Neural cell (in vitro differentiated cells): ENCODE results near the gene GAS1. TPM values are rescaled to one million over a fixed set of nuclear protein-coding genes. Genes with fewer than 3 reads are reported as not detected.

ENCODE experiments used
- H2AFZ ChIP-seq: fragments of 200-600, 300-800 bp; sonication (generic), shearing (Covaris generic); 2 replicates; pipeline ENCODE4 v1.6.0; 2014; ENCODE audit warnings: low read depth, mild to moderate bottlenecking, antibody characterized with exemption, low read length, moderate library complexity
- H3F3A ChIP-seq: fragments of 200-600 bp; shearing (Covaris generic); 2 replicates; pipeline ENCODE4 v1.6.1; 2016; ENCODE audit warnings: mild to moderate bottlenecking, moderate library complexity, mixed read lengths, antibody characterized with exemption, low read length; ENCODE audit not compliant: insufficient read depth, poor library complexity, severe bottlenecking
- H3K27ac ChIP-seq: fragments of 200-600, 300-800 bp; sonication (generic), shearing (Covaris generic); 2 replicates; pipeline ENCODE4 v1.5.1; 2014; ENCODE audit warnings: mild to moderate bottlenecking, low read length, moderate library complexity
- H3K27me3 ChIP-seq: fragments of 300-800, 200-600 bp; sonication (generic), shearing (Covaris generic); 2 replicates; pipeline ENCODE4 v1.6.0; 2014; ENCODE audit warnings: mild to moderate bottlenecking, low read depth, low read length, moderate library complexity; ENCODE audit not compliant: insufficient read depth
- H3K36me3 ChIP-seq: fragments of 300-800, 200-600 bp; sonication (generic), shearing (Covaris generic); 2 replicates; pipeline ENCODE4 v1.5.1; 2014; ENCODE audit warnings: mild to moderate bottlenecking, antibody characterized with exemption, low read length, moderate library complexity; ENCODE audit not compliant: insufficient read depth
- H3K4me2 ChIP-seq: fragments of 300-800, 200-600 bp; sonication (generic), shearing (Covaris generic); 2 replicates; pipeline ENCODE4 v1.6.0; 2014; ENCODE audit warnings: mild to moderate bottlenecking, low read length
- H3K4me3 ChIP-seq: fragments of 300-800, 200-600 bp; sonication (generic), shearing (Covaris generic); 2 replicates; pipeline ENCODE4 v1.5.1; 2014; ENCODE audit warnings: mild to moderate bottlenecking, low read length, moderate library complexity
- H3K79me2 ChIP-seq: fragments of 200-600 bp; shearing (Covaris generic); replicated peaks from 2 replicates; pipeline ENCODE4 v1.6.0; 2014; ENCODE audit warnings: mild to moderate bottlenecking, low read length, moderate library complexity; ENCODE audit not compliant: insufficient read depth
- H3K9ac ChIP-seq: fragments of 300-800, 200-600 bp; sonication (generic), shearing (Covaris generic); 2 replicates; pipeline ENCODE4 v1.6.1; 2016; ENCODE audit warnings: mild to moderate bottlenecking, low read length, mixed read lengths
- H3K9me2 ChIP-seq: fragments of 200-600 bp; shearing (Covaris generic); 2 replicates; pipeline ENCODE4 v1.6.1; 2016; ENCODE audit warnings: mild to moderate bottlenecking, low read length, mixed read lengths; ENCODE audit not compliant: insufficient read depth
- H3K9me3 ChIP-seq: fragments of 200-600, 300-800 bp; sonication (generic), shearing (Covaris generic); 2 replicates; pipeline ENCODE4 v1.6.1; 2016; ENCODE audit warnings: mild to moderate bottlenecking, mixed run types, low read length, moderate library complexity, mixed read lengths
- H4K20me1 ChIP-seq: fragments of 200-600 bp; shearing (Covaris generic); 2 replicates; pipeline ENCODE4 v1.6.1; 2016; ENCODE audit warnings: mild to moderate bottlenecking, mixed run types; ENCODE audit not compliant: insufficient read depth
- EP300 ChIP-seq: fragments of 450-650 bp; conservative IDR thresholded peaks from 2 replicates; pipeline ENCODE4 v1.6.1; 2014; ENCODE audit warnings: antibody characterized with exemption, mild to moderate bottlenecking, moderate library complexity; ENCODE audit not compliant: poor library complexity, severe bottlenecking
- EZH2 ChIP-seq: fragments of 200-600, 300-800 bp; shearing (Covaris generic), sonication (generic); IDR thresholded peaks from 2 replicates; pipeline ENCODE4 v1.6.1; 2014; ENCODE audit warnings: antibody characterized with exemption, low read length, borderline replicate concordance, mild to moderate bottlenecking; ENCODE audit not compliant: insufficient read depth, poor library complexity, severe bottlenecking
- MXI1 ChIP-seq: fragments of 450-650 bp; conservative IDR thresholded peaks from 2 replicates; pipeline ENCODE4 v1.6.1; 2014; ENCODE audit warnings: antibody characterized with exemption, mild to moderate bottlenecking; ENCODE audit not compliant: poor library complexity, severe bottlenecking
- POLR2AphosphoS5 ChIP-seq: IDR thresholded peaks from 2 replicates; pipeline ENCODE4 v1.6.1; 2012
- RAD21 ChIP-seq: fragments of 450-650 bp; conservative IDR thresholded peaks from 2 replicates; pipeline ENCODE4 v1.6.1; 2014; ENCODE audit warnings: antibody characterized with exemption, mild to moderate bottlenecking, moderate library complexity
- SMC3 ChIP-seq: fragments of 450-650 bp; conservative IDR thresholded peaks from 2 replicates; pipeline ENCODE4 v1.6.1; 2014; ENCODE audit warnings: antibody characterized with exemption, mild to moderate bottlenecking, moderate library complexity; ENCODE audit not compliant: poor library complexity
- TAF1 ChIP-seq: IDR thresholded peaks from 2 replicates; pipeline ENCODE4 v1.6.1; 2012; ENCODE audit warnings: low read depth
- polyA plus RNA-seq: library from polyadenylated mRNA; depleted of rRNA; stranded (reverse); fragments of >200 nt; gene quantifications from 2 replicates; pipeline ENCODE4 v1.2.3, GENCODE V29; 2014
- TF ChIP-seq, protein P1 (sequence below): IDR thresholded peaks from 2 replicates; pipeline ENCODE4 v1.6.1; 2012; ENCODE audit warnings: borderline replicate concordance
- TF ChIP-seq, protein P2 (sequence below): fragments of 450-650 bp; IDR thresholded peaks from 2 replicates; pipeline ENCODE4 v1.5.1; 2014; ENCODE audit warnings: antibody characterized with exemption, mild to moderate bottlenecking, moderate library complexity; ENCODE audit not compliant: poor library complexity, severe bottlenecking

The GAS1 gene
- polyA plus RNA-seq, 1 donor from 2014 or later = 1.4 TPM

DNA sequence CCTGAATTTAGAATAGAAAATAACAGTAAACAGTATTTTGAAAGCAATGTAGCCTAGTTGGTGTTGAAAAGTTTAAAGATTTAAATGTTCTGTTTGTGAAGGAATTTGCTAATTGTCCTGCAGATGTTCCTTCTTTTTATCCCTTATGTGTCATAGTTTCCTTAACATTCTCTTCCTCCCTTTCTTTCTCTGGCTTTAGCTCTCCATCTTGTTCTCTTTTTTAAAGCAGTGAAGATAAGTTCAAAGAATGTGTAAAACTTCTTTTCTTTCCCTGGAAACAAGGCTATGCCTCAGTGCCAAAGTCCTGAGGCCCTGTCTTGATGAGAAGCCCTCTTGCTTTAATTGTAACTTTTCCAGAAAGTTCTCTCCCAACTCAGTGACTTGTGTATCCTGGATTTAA lies 24.4 kb upstream of the GAS1 start:
- no peaks in the 10 kb centered on the region for H3K9me2 ChIP-seq
- no peaks in the 10 kb centered on the region for H3K36me3 ChIP-seq
- no peak overlapping the region for H3K27ac ChIP-seq
- no peak overlapping the region for H2AFZ ChIP-seq
- TF ChIP-seq EP300 = no peak
- no peak for TF ChIP-seq MXI1
- no peak for TF ChIP-seq RAD21
- no peak for TF ChIP-seq EZH2
- no peak for TF ChIP-seq SMC3
- TF ChIP-seq, protein P1, sequence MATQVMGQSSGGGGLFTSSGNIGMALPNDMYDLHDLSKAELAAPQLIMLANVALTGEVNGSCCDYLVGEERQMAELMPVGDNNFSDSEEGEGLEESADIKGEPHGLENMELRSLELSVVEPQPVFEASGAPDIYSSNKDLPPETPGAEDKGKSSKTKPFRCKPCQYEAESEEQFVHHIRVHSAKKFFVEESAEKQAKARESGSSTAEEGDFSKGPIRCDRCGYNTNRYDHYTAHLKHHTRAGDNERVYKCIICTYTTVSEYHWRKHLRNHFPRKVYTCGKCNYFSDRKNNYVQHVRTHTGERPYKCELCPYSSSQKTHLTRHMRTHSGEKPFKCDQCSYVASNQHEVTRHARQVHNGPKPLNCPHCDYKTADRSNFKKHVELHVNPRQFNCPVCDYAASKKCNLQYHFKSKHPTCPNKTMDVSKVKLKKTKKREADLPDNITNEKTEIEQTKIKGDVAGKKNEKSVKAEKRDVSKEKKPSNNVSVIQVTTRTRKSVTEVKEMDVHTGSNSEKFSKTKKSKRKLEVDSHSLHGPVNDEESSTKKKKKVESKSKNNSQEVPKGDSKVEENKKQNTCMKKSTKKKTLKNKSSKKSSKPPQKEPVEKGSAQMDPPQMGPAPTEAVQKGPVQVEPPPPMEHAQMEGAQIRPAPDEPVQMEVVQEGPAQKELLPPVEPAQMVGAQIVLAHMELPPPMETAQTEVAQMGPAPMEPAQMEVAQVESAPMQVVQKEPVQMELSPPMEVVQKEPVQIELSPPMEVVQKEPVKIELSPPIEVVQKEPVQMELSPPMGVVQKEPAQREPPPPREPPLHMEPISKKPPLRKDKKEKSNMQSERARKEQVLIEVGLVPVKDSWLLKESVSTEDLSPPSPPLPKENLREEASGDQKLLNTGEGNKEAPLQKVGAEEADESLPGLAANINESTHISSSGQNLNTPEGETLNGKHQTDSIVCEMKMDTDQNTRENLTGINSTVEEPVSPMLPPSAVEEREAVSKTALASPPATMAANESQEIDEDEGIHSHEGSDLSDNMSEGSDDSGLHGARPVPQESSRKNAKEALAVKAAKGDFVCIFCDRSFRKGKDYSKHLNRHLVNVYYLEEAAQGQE = no peak
- no peak for TF ChIP-seq POLR2AphosphoS5
- TF ChIP-seq TAF1 = no peak
- TF ChIP-seq, protein P2, sequence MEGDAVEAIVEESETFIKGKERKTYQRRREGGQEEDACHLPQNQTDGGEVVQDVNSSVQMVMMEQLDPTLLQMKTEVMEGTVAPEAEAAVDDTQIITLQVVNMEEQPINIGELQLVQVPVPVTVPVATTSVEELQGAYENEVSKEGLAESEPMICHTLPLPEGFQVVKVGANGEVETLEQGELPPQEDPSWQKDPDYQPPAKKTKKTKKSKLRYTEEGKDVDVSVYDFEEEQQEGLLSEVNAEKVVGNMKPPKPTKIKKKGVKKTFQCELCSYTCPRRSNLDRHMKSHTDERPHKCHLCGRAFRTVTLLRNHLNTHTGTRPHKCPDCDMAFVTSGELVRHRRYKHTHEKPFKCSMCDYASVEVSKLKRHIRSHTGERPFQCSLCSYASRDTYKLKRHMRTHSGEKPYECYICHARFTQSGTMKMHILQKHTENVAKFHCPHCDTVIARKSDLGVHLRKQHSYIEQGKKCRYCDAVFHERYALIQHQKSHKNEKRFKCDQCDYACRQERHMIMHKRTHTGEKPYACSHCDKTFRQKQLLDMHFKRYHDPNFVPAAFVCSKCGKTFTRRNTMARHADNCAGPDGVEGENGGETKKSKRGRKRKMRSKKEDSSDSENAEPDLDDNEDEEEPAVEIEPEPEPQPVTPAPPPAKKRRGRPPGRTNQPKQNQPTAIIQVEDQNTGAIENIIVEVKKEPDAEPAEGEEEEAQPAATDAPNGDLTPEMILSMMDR = no peak
- H3K9ac ChIP-seq = no peak overlapping the region
- no peaks in the 10 kb centered on the region for H4K20me1 ChIP-seq
- no peaks in the 10 kb centered on the region for H3K79me2 ChIP-seq
- H3K4me3 ChIP-seq = no peak overlapping the region
- H3F3A ChIP-seq = no peaks in the 10 kb centered on the region
- no peaks in the 10 kb centered on the region for H3K27me3 ChIP-seq
- no peak overlapping the region for H3K4me2 ChIP-seq
- no peaks in the 10 kb centered on the region for H3K9me3 ChIP-seq

DNA sequence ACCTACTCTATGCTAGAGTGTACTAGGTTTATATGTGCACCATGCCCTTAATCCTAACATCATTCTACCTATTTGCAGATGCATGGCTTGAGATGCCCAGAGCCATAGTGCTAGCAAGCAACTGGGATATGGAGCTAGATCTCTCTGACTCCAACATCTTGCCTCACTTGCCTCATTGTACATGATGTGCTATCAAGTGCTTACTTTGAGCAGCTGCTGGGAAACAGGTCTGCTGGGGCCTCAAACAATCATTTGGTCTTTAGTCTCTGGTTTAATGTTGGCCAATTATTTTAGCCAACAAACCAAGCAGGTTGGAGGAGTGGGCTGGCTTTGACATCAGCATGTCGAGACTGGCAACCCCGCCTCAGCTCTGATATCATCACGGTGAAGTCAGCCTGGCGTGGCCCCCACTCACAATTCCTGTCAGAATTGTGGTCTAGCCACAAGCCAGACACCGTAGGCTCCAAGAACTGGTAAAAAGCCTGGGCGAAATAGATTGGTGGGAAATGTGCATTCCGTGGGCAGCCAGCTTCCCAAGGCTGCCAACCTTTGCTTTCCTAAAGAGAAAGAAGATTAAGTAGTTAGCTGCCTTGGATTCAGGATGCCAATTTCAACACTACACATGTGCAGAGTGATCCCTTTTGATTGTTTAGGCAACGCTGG lies 21.1 kb upstream of the GAS1 start:
- no peak overlapping the region for H2AFZ ChIP-seq
- H3K36me3 ChIP-seq = no peaks in the 10 kb centered on the region
- H3K27ac ChIP-seq = no peak overlapping the region
- no peaks in the 10 kb centered on the region for H3K9me2 ChIP-seq
- no peaks in the 10 kb centered on the region for H3K79me2 ChIP-seq
- H3F3A ChIP-seq = no peaks in the 10 kb centered on the region
- H3K27me3 ChIP-seq = no peaks in the 10 kb centered on the region
- no peak overlapping the region for H3K4me3 ChIP-seq
- no peaks in the 10 kb centered on the region for H4K20me1 ChIP-seq
- H3K9me3 ChIP-seq = no peaks in the 10 kb centered on the region
- TF ChIP-seq MXI1 (no peak), EZH2 (no peak)
- H3K9ac ChIP-seq = no peak overlapping the region
- no peak overlapping the region for H3K4me2 ChIP-seq
